ENCODE data around the gene LTC4S. TPM values are rescaled to one million over a fixed set of nuclear protein-coding genes. Genes with fewer than 3 reads are reported as not detected.
A peak's percentile ranks its signal among the peaks of the same experiment; 100 is the strongest.

The LTC4S gene
- total RNA-seq, 1 experiment from 2014 or later, result 3.7 TPM

DNA sequence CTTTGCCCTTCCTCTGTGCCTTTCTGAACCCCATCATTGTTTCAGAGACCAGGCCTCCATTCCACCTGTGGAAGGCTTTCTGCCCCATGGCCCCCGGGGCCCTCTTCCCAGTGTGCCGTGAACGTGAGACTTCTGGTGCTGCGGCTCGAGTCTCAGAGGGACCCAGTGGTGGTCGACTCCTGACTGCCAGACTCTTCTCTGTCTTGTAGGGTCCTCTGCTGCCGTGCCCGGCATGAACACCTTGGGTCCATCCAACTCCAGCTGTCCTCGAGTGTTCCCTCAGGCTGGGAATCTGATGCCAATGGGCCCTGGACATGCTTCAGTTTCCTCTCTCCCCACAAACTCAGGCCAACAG lies 20.1 kb upstream of the LTC4S start:
- Mint-ChIP-seq H3K4me3 (no peak overlapping the region), H3K4me1 (no peaks in the 10 kb centered on the region), H3K27me3 (ENCODE audit: low read depth) (peaks cover 1% of the 10 kb centered on the region; the same call in 1 of the 2 replicates), H3K27ac (peak overlapping the region in 2 of 3 experiments; percentile 5 to 18; a peak in 2 of 7 replicates), H3K36me3 (ENCODE audit: insufficient read depth in 1 of 3, low read depth in 3 of 3) (peaks cover 51 to 88% (median 80%) of the 10 kb centered on the region in 3 experiments; a peak in 6 of 7 replicates), H3K9me3 (no peaks in the 10 kb centered on the region)
- H3K4ac ChIP-seq (ENCODE audit: low read depth, low read length), result no peak overlapping the region
- H2BK15ac ChIP-seq (ENCODE audit: low read depth, low read length), result no peak overlapping the region
- H3K79me1 ChIP-seq (ENCODE audit: insufficient read depth, low read depth, low read length, poor library complexity, severe bottlenecking), result no peaks in the 10 kb centered on the region
- H3K9ac ChIP-seq (ENCODE audit: extremely low read depth, insufficient read length, low read length), result no peak overlapping the region
- no peaks in the 10 kb centered on the region for H3K27me3 ChIP-seq (ENCODE audit: insufficient read depth, low read length)
- no peak overlapping the region for H4K8ac ChIP-seq (replicated peaks; ENCODE audit: insufficient read length, low read depth, low read length)
- H3K56ac ChIP-seq (ENCODE audit: insufficient read length, low read depth, low read length), result no peak overlapping the region
- no peak overlapping the region for H4K91ac ChIP-seq (ENCODE audit: insufficient read length, low read depth, low read length)
- no peak overlapping the region for H3T11ph ChIP-seq (ENCODE audit: low read length)
- H2AFZ ChIP-seq (ENCODE audit: low read length), result no peak overlapping the region
- no peak overlapping the region for H3K27ac ChIP-seq (ENCODE audit: insufficient read length, low read depth, low read length)
- WGBS (ENCODE audit: extremely low coverage, insufficient read length, low lambda C conversion rate), result no CpG with 5 or more reads among the region's 9 CpGs
- TF ChIP-seq, protein P1, sequence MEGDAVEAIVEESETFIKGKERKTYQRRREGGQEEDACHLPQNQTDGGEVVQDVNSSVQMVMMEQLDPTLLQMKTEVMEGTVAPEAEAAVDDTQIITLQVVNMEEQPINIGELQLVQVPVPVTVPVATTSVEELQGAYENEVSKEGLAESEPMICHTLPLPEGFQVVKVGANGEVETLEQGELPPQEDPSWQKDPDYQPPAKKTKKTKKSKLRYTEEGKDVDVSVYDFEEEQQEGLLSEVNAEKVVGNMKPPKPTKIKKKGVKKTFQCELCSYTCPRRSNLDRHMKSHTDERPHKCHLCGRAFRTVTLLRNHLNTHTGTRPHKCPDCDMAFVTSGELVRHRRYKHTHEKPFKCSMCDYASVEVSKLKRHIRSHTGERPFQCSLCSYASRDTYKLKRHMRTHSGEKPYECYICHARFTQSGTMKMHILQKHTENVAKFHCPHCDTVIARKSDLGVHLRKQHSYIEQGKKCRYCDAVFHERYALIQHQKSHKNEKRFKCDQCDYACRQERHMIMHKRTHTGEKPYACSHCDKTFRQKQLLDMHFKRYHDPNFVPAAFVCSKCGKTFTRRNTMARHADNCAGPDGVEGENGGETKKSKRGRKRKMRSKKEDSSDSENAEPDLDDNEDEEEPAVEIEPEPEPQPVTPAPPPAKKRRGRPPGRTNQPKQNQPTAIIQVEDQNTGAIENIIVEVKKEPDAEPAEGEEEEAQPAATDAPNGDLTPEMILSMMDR (conservative IDR thresholded peaks at IDR 0.05), result no peak
- H2BK5ac ChIP-seq (ENCODE audit: insufficient read length, low read length), result no peak overlapping the region
- DNase-seq, result no peak
- H2BK120ac ChIP-seq (ENCODE audit: low read depth, low read length, poor library complexity, severe bottlenecking), result no peak overlapping the region
- H3K14ac ChIP-seq (ENCODE audit: insufficient read depth, low read length), result no peak overlapping the region
- H3K18ac ChIP-seq (ENCODE audit: insufficient read length, low read depth, low read length), result no peak overlapping the region
- H3K79me2 ChIP-seq (ENCODE audit: insufficient read depth, low read length), result no peaks in the 10 kb centered on the region
- no peaks in the 10 kb centered on the region for H3K4me1 ChIP-seq (ENCODE audit: insufficient read depth, low read length)
- H2BK12ac ChIP-seq (ENCODE audit: insufficient read length, low read depth, low read length), result no peak overlapping the region
- H4K20me1 ChIP-seq (ENCODE audit: control insufficient read depth, insufficient read depth, insufficient read length), result peaks cover 2% of the 10 kb centered on the region
- H4K5ac ChIP-seq (ENCODE audit: insufficient read length, low read depth, low read length), result no peak overlapping the region
- H3K9me3 ChIP-seq (ENCODE audit: control insufficient read depth, low read depth, low read length), result no peaks in the 10 kb centered on the region
- no peak overlapping the region for H3K23ac ChIP-seq (ENCODE audit: insufficient read length, low read depth, low read length)
- no peak overlapping the region for H3K4me2 ChIP-seq (ENCODE audit: insufficient read depth, insufficient read length, low read length)
- H3K23me2 ChIP-seq (ENCODE audit: insufficient read length, low read depth, low read length, poor library complexity, severe bottlenecking), result no peaks in the 10 kb centered on the region
- no peak overlapping the region for H2BK20ac ChIP-seq (ENCODE audit: low read depth, low read length, poor library complexity, severe bottlenecking)
- no peak overlapping the region for H2AK5ac ChIP-seq (ENCODE audit: insufficient read length, low read length)

Data from H9 (cell line).